HL-60 (cell line): Measurements from ENCODE around the gene TBC1D7.
"Not testable (repeated sequence)": the region's sequence is repeated elsewhere in the genome, so short reads cannot be mapped to it uniquely, and the experiment has no call there.

ENCODE experiments used
- DNase-seq, 2 experiments: peaks; one replicate each; pipeline ENCODE4 v3.0.0-alpha.2; 2010 to 2020; ENCODE audit warnings: low read depth in 1 of 2, low spot score in 1 of 2
- H3K27ac ChIP-seq: fragments of 250-450 bp; sonication (Bioruptor Pico); replicated peaks from 2 replicates; pipeline ENCODE4 v1.5.1; 2020; ENCODE audit warnings: mild to moderate bottlenecking, moderate library complexity
- H3K27me3 ChIP-seq: fragments of 250-450 bp; sonication (Bioruptor Pico); 2 replicates; pipeline ENCODE4 v1.5.1; 2021; ENCODE audit warnings: mild to moderate bottlenecking, moderate library complexity; ENCODE audit not compliant: insufficient read depth, poor library complexity, severe bottlenecking
- H3K4me3 ChIP-seq: replicated peaks from 2 replicates; pipeline ENCODE4 v1.5.1; 2011; ENCODE audit warnings: mild to moderate bottlenecking, control low read depth, low read length; ENCODE audit not compliant: insufficient read depth
- CTCF ChIP-seq: IDR thresholded peaks from one replicate; pipeline ENCODE4 v1.5.1; 2011; ENCODE audit warnings: low read length, control low read depth, inconsistent platforms; ENCODE audit not compliant: insufficient read depth
- GABPA ChIP-seq: IDR thresholded peaks from 2 replicates; pipeline ENCODE4 v1.6.1; 2012; ENCODE audit warnings: low read depth
- POLR2AphosphoS5 ChIP-seq: IDR thresholded peaks from 2 replicates; pipeline ENCODE4 v1.6.1; 2012; ENCODE audit warnings: low read depth
- REST ChIP-seq: IDR thresholded peaks from 2 replicates; pipeline ENCODE4 v1.6.1; 2012; ENCODE audit warnings: low read depth; ENCODE audit not compliant: insufficient replicate concordance
- SPI1 ChIP-seq: IDR thresholded peaks from 2 replicates; pipeline ENCODE4 v1.6.1; 2012; ENCODE audit warnings: low read depth, mild to moderate bottlenecking, borderline replicate concordance

The TBC1D7 gene

GRCh38 chr6:13328875-13329183, 492 bp upstream of the TBC1D7 start:
- H3K27ac ChIP-seq = peak overlapping the region; percentile 90

GRCh38 chr6:13327691-13328075, 654 bp downstream of the TBC1D7 start:
- TF ChIP-seq CTCF (no peak), GABPA (no peak), POLR2AphosphoS5 (no peak), REST (no peak), SPI1 (no peak)
- H3K4me3 ChIP-seq = peak overlapping the region; percentile 97
- H3K27me3 ChIP-seq = no peaks in the 10 kb centered on the region
- DNase-seq = peak in 1 of 2 experiments; percentile 26
- H3K27ac ChIP-seq = peak overlapping the region; percentile 90

More at GRCh38 chr6:13328875-13329183, 492 bp upstream of the TBC1D7 start:
- TF ChIP-seq CTCF (no peak), SPI1 (no peak), GABPA (no peak), POLR2AphosphoS5 (no peak), REST (no peak)
- Histone ChIP-seq H3K4me3 (peak overlapping the region; percentile 97), H3K27me3 (no peaks in the 10 kb centered on the region)
- no peak for DNase-seq

GRCh38 chr6:13326031-13326586, 2.2 kb downstream of the TBC1D7 start:
- H3K27me3 ChIP-seq, H3K27ac ChIP-seq, H3K4me3 ChIP-seq, DNase-seq: not testable (repeated sequence)

GRCh38 chr6:13319891-13320564, 8.3 kb downstream of the TBC1D7 start:
- TF ChIP-seq SPI1 (no peak), GABPA (no peak), REST (no peak), POLR2AphosphoS5 (no peak), CTCF (no peak)
- H3K27me3 ChIP-seq = no peaks in the 10 kb centered on the region
- H3K27ac ChIP-seq = no peak overlapping the region
- no peak overlapping the region for H3K4me3 ChIP-seq
- DNase-seq = no peak
